ENCODE data around the gene PRSS53.

Gene PRSS53

DNA sequence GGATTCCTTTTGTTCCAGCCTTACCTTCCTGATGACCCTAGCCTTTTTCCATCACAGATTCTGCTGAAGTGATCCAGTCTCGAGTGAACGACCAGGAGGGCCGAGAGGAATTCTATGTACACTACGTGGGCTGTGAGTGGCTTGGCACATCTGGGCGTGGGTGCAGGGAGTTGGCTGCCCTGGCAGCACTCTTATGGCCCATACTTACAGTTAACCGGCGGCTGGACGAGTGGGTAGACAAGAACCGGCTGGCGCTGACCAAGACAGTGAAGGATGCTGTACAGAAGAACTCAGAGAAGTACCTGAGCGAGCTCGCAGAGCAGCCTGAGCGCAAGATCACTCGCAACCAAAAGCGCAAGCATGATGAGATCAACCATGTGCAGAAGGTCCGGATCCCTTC lies 31.4 kb upstream of the PRSS53 start:
- H3K4me3 ChIP-seq (ENCODE audit: low read length): no peak overlapping the region
- no peak for DNase-seq (ENCODE audit: low read depth, low spot score)

DNA sequence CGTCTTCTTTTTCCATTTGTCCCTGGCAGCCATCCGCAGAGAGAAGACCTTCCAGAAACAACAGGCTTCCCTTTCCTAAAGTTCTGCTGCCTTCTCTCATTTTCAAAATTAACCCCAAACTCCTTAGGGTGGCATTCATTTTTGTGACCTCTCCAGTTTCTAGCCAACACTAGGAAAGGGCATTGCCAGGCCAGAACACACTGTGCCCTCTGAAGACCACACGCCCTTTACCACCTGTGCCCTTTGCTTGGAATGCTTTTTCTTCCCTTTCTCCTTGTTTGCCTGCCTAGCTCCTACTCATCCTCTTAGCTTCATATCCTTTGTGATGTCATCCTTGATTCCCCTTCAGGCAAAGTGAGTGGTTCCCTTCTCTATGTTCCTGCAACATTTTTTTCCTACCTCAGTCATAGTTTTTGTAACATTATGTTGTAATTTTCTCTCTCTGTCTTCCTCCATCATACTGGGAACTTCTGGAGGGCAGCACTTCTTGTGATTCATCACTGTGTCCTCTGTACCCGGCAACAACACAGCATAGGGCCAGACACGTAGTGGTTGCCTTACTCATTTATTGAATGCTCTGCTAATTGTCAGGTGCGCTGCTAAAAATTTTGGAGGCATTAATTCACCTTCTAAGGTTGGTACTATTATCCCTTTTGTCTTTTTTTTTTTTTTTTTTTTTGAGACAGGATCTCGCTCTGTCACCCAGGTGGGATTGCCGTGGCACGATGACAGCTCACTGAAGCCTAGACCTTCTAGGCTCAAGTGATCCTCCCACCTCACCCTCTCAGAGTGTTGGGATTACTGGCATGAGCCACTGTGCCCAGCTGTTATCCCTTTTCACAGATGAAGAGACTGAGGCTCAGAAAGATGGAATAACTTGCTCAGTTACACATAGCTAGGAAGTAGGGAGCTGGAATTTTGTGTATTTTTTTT lies 29.7 kb upstream of the PRSS53 start:
- H3K4me3 ChIP-seq (ENCODE audit: low read length): peak overlapping the region; percentile 93
- DNase-seq (ENCODE audit: low read depth, low spot score): no peak

DNA sequence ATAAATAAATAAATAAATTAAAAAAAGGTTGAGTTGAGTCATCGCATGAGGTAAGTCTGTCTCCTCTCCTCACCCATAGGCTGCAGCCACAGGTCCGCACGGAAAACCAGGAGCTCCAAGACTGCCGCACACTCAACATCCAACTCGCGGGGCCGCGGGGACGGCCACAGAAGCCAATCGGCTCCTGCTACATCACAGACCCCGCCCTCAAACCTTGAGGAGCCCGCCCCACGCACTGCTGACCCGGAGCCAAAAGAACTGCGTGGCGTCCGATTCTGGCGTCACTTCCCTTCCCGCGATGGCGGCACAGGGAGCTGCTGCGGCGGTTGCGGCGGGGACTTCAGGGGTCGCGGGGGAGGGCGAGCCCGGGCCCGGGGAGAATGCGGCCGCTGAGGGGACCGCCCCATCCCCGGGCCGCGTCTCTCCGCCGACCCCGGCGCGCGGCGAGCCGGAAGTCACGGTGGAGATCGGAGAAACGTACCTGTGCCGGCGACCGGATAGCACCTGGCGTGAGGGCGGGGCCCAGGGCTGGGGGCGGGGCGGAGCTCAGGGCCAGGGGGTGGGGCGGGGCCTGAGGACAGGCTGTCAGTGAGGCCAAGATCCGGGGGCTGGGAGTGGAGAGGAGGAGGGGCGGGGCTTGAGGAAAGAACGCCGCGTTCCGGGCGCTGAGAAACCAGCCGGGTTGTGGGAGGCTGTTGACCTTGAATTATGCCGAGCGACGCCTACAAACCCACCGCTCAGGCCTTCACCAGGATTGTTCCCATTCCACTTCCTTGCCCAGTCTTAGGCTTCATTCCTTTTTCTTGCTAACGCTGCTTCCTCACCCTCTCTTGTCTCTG lies 28.9 kb upstream of the PRSS53 start, which contains the start of gene KAT8:
KAT8 (plus strand) TSS at position 281 of the 839 bp plus-strand sequence; CDS start at position 299, 18 bp downstream.
- DNase-seq (ENCODE audit: low read depth, low spot score): peak; percentile 95

DNA sequence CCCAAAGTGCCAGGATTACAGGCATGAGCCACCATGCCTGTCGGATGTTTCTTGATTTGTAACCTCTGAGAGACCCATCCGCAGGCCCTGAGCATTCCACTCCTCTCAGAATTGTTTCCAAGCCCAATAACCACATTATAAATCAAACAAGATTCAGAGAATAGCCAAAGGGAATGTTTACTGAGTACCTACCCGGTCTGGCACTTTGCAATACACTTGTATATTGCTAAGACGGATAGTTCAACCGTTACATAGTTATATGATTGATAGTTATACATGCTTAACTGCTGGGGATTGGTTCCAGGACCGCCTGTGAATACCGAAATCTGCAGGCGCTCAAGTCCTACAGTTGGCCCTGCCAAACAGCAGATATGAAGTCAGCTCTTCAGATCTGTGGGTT lies 25.7 kb upstream of the PRSS53 start:
- H3K4me3 ChIP-seq (ENCODE audit: low read length): no peak overlapping the region
- no peak for DNase-seq (ENCODE audit: low read depth, low spot score)

More for the DNA sequence above, 28.9 kb upstream of the PRSS53 start, which contains the start of gene KAT8:
- peak within 1 kb of the TSS; percentile 93 for H3K4me3 ChIP-seq (ENCODE audit: low read length)

DNA sequence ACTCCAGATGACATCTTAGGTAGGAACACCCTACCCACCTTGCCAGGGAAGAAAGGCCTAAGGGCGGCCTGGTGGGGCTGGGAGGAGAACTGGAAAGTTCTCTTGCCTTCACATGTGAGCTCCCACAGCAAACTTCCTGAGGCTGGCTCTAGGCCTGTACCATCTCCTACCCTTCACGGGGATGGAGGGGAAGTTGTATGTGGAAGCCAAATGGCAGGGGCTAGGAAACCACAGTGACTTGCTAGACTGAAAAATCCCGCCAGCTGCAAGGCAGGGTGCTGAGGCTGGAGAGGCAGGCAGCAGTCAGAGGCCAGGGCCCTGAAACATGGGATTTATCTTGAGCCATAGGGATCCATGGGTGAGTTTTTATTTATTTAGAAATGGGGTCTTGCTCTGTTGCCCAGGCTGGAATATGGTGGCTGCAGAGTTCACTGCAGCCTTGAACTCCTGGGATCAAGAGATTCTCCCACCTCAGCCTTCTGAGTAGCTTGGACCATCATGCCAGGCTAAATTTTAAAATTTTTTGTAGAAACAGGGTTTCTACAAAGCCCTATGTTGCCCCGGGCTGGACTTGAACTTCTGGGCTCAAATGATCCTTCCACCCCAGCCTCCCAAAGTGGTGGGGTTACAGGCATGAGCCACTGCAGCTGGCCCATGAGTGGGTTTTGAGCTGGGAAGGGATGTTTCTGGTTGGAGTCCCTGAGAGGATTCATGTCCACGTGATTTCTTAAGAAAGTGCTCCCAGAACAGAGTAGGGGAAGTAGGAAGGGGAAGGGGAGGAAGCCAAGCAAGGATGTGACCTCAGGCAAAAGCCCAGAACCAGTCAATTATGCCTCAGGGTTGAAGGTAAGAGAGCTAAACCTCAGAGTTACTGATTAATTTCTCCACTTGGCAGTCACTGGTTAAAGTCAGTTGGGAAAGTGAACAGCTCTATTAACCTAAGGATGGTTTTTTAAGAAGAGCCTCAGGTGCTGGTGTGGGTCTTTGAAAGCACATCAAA lies 24.7 kb upstream of the PRSS53 start:
- no peak overlapping the region for H3K4me3 ChIP-seq (ENCODE audit: low read length)
- no peak for DNase-seq (ENCODE audit: low read depth, low spot score)

DNA sequence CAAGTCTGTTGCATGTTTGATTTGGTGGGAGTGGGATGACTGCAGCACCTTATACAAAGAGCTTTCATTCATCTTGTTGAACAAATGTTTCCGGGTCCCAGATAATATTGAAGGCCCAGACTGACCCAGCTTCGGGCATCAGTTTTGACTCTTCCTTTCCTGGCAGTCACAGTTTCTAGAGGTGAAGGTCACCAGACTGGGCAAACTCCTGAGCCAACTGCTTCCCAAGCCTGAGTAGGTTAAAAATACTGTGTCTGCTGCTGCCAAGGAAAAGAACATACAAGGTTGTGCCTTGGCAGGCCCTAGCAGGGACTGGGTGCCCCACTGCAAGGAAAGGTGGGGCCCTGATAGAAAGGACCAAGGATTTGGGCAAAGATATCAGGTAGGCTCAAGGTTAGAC lies 24.0 kb upstream of the PRSS53 start:
- DNase-seq (ENCODE audit: low read depth, low spot score): no peak
- no peak overlapping the region for H3K4me3 ChIP-seq (ENCODE audit: low read length)

DNA sequence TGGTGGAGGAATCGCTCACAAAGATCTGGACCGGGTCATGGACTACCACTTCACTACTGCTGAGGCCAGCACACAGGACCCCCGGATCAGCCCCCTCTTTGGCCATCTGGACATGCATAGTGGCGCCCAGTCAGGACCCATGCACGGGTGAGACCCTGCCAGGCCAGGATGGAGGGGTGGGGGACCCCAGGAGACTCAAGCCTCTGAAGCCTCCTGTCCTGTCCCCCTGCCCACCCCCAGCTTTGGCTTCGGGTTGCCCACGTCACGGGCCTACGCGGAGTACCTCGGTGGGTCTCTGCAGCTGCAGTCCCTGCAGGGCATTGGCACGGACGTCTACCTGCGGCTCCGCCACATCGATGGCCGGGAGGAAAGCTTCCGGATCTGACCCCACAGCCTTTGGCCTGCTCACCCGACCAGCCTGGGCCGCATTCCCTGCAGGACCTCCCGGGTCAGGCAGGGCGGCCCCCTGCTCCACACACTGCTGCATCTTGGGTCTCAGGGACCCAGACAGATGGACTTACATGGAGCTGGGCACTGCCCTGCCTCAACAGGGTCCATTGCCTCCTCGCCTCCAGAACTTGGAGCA lies 23.2 kb upstream of the PRSS53 start:
- no peak for DNase-seq (ENCODE audit: low read depth, low spot score)
- H3K4me3 ChIP-seq (ENCODE audit: low read length): no peak overlapping the region

DNA sequence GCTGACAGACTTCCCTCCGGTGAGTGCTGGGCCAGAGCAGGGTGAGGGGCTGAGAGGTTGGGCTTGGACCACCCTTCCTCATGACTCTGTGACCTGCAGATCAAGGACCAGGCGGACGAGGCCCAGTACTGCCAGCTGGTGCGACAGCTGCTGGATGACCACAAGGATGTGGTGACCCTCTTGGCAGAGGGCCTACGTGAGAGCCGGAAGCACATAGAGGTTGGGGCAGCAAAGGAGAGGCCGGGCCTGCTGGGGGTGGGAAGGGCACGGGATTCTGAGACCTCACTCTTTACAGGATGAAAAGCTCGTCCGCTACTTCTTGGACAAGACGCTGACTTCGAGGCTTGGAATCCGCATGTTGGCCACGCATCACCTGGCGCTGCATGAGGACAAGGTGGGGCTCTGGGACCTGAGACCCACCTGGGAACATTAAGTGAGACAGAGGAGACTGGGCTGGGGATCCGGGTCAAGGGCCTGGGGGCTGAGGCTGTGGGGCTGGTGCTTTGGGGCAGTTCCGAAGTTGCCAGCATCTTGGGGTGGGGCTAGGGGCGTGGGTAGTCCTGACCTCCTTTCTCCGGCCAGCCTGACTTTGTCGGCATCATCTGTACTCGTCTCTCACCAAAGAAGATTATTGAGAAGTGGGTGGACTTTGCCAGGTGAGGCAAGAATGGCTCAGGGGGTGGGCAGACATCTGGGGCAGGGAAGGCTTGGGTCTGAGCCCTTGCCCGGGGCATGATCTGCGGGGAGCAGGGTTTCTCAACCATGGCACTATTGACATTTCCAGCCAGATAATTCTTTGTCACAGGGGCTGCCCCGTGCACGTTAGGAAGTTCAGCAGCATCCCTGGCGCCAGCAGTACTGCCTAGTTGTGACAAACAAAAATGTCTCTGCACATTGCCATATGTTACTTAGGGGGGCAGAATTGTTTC lies 21.6 kb upstream of the PRSS53 start:
- no peak overlapping the region for H3K4me3 ChIP-seq (ENCODE audit: low read length)
- no peak for DNase-seq (ENCODE audit: low read depth, low spot score)

DNA sequence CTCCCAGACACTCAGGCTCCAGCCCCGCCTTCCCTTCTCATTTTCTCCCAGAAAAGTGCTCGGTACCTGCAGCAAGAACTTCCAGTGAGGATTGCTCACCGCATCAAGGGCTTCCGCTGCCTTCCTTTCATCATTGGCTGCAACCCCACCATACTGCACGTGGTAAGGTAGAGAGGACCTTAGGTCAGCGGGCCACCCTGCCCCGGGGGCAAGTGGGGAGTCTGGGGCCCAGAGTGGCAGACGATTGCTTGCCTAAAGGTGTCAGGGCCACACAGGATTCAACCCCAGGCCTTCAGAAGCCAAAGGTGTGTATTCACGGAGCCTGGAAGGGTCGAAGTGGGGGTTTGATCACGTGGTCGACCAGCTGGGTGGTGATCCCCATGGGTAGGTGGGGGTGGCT lies 20.9 kb upstream of the PRSS53 start:
- H3K4me3 ChIP-seq (ENCODE audit: low read length): no peak overlapping the region
- DNase-seq (ENCODE audit: low read depth, low spot score): no peak

DNA sequence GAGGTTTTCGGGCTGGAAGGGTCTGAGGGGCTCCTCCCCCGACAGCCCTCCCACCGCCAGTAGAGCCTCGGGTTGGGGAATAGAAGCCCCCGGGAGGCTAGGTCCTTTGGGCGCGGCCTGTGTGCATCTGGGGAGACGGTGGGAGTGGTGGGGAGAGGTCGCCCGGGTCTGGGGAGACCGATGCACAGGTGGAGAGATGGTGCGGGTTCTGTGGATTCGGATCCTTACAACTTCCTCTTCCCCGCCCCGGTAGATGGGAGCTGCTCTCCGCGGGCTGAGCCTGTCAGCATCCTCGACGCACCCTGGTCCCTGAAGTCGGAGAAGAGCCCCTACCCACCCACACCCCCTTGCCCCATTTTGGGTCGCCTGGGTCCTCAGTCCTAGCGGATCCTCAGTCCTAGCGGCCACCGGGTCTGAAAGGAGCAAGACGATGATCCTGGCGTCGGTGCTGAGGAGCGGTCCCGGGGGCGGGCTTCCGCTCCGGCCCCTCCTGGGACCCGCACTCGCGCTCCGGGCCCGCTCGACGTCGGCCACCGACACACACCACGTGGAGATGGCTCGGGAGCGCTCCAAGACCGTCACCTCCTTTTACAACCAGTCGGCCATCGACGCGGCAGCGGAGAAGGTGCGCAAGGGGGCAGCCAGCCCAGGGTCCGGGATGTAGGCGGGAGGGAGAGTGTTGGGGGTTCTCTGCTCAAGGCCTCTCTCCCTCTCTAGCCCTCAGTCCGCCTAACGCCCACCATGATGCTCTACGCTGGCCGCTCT lies 20.2 kb upstream of the PRSS53 start:
- no peak for DNase-seq (ENCODE audit: low read depth, low spot score)

DNA sequence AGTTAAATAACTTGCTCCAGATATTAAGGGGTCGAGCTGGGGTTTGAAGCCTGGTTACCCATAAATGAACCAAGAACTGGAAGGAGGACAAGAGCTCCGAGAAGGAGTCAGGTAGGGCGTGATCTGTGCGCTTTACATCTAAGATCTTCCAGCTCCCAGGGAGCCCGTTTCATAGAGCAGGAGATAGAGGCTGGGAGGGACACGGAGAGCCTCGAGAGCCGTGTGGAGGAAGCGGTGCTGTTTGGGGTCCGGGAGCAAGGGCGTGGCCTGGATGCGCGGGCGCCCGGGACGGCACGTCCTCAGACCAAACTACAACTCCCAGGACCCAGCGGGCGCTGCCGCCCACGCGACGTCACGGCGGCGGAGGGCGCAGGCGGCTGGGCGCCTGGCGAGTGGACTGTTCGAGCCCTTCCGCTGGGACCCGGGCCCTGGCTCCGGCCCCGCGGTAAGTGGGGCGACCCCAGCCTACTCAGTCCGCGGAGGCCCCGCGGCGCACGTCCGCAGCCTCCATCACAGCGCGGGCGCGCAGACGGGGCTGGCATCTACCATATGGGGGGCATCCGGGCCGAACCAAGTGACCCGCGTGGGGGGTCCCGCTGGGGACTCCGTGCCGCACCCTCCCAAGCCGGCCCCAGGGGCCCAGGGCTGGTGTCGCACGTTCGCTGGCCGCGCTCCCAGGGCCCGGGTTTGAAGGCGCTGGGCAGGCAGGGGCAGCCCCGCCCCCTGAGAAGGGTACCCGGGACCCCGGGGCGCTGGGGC lies 19.5 kb upstream of the PRSS53 start, which contains the start of gene BCKDK:
BCKDK (plus strand) TSS at position 352 of the 759 bp plus-strand sequence. CDS start 838 bp downstream, outside the sequence.
- peak within 1 kb of the TSS; percentile 69 for H3K4me3 ChIP-seq (ENCODE audit: low read length)
- DNase-seq (ENCODE audit: low read depth, low spot score): peak; percentile 63

More for the DNA sequence above, 20.2 kb upstream of the PRSS53 start:
- peak overlapping the region; percentile 69 for H3K4me3 ChIP-seq (ENCODE audit: low read length)

DNA sequence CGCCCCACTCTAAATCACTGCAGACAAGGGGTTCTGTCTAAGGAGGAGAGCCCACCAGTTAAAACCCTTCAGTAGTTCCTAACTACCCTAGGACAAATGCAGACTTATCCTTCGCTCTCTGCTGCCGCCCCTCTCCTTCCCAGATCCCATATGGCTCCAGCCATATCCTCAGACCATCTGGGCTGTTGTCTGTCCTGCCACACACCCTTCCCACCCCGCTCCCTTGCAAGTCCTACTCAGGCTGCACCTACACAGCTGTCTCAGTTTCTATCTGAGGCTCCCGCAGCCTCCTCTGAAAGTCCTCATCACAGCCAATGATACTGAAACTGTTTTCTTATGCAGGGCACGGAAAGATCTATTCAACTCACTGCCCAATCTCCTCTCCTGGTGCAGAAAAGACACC lies 18.7 kb upstream of the PRSS53 start:
- H3K4me3 ChIP-seq (ENCODE audit: low read length): peak overlapping the region; percentile 69
- no peak for DNase-seq (ENCODE audit: low read depth, low spot score)

DNA sequence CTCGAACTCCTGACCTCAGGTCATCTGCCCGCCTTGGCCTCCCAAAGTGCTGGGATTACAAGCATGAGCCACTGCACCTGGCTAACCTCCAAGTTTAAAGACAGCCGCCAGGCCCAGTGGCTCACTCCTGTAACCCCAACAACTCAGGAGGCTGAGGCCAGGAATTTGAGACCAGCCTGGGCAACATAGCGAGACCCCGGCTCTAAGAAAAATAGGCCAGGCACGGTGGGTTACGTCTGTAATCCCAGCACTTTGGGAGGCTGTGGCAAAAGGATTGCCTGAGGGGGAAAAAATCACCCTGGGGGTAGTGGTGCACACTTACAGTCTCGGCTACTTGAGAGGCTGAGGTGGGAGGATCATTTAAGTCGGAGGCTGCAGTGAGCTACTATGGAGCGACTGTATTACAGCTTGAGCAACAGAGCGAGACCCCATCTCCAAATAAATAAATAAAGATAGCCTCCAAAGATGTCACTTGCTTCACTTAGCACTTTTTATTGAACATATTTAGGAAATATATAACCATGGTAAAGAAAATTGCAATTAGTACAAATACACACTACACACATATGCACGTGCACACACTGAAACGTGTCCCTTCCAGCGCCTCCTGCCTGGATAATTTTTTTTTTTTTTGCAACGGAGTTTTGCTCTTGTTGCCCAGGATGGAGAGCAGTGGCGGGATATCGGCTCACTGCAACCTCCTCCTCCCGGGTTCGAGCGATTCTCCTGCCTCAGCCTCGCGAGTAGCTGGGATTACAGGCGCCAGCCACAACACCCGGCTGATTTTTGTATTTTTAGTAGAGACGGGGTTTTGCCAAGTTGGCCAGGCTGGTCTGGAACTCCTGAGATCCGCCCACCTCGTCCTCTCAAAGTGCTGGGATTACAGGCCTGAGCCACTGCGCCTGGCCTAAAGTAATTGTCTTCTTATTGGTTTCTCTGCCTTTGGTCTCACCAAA lies 18.0 kb upstream of the PRSS53 start:
- no peak overlapping the region for H3K4me3 ChIP-seq (ENCODE audit: low read length)
- no peak for DNase-seq (ENCODE audit: low read depth, low spot score)

DNA sequence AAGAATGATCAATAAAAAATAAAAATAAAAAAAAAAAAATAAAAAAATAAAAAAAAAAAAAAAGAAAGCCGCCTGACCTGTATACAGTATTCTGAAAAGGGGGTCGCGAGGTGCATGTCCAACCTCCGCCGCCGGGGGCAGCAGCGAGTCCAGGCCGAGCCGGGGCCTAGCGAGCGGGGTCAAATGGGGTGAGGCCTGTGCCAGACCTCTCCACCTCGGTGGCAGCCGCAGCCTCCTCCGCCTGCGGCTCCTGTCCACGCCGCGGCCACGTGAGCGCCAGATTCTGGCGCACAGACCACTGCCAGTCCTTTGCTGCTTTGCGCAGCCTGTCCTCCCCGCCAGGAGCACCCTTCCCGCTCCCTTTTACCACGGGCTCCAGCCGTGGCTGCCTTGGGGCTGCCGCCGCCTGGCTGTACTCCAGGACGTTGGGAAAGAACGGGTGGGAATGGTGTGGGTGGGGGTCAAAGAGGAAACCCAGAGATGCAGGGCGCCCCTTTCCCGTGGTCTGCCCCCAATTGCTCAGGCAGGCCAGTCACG lies 17.0 kb upstream of the PRSS53 start:
- peak overlapping the region; percentile 21 for H3K4me3 ChIP-seq (ENCODE audit: low read length)
- peak; percentile 37 for DNase-seq (ENCODE audit: low read depth, low spot score)

Data from Jurkat, Clone E6-1 (cell line).